Measurements from ENCODE around the gene VSIG10. TPM values are rescaled to one million over a fixed set of nuclear protein-coding genes. Genes with fewer than 3 reads are reported as not detected.

VSIG10 gene
- total RNA-seq, 1 experiment from 2014 or later, result 97.4 TPM

GRCh38 chr12:118016424-118017264 is 87.2 kb downstream of the VSIG10 start, which contains the start of gene RFC5:
Gene RFC5, plus strand, starts transcription at chr12:118016703. Its CDS starts 125 bp downstream, at chr12:118016828.
- Histone ChIP-seq H4K8ac (replicated peaks; ENCODE audit: insufficient read length, low read depth, low read length) (no peak within 1 kb of the TSS), H4K5ac (ENCODE audit: insufficient read length, low read depth, low read length) (no peak within 1 kb of the TSS), H3K4me2 (ENCODE audit: insufficient read depth, insufficient read length, low read length) (peak within 1 kb of the TSS; percentile 88), H3K27me3 (ENCODE audit: insufficient read depth, low read length) (no peaks in the 10 kb centered on the region), H3K23ac (ENCODE audit: insufficient read length, low read depth, low read length) (no peak within 1 kb of the TSS), H3K79me1 (ENCODE audit: insufficient read depth, low read depth, low read length, poor library complexity, severe bottlenecking) (peaks cover 8% of the 10 kb centered on the region), H3K4ac (ENCODE audit: low read depth, low read length) (no peak within 1 kb of the TSS), H3K4me1 (ENCODE audit: insufficient read depth, low read length) (no peaks in the 10 kb centered on the region), H3K14ac (ENCODE audit: insufficient read depth, low read length) (peak within 1 kb of the TSS; percentile 90), H2BK5ac (ENCODE audit: insufficient read length, low read length) (no peak within 1 kb of the TSS), H3K79me2 (ENCODE audit: insufficient read depth, low read length) (0 out of 2 replicates have a peak, but pooled peaks cover 2% of the 10 kb centered on the region), H3T11ph (ENCODE audit: low read length) (no peak within 1 kb of the TSS), H3K18ac (ENCODE audit: insufficient read length, low read depth, low read length) (peak within 1 kb of the TSS; percentile 90), H3K9ac (ENCODE audit: extremely low read depth, insufficient read length, low read length) (peak within 1 kb of the TSS; percentile 92), H2BK120ac (ENCODE audit: low read depth, low read length, poor library complexity, severe bottlenecking) (no peak within 1 kb of the TSS), H3K9me3 (ENCODE audit: control insufficient read depth, low read depth, low read length) (no peaks in the 10 kb centered on the region), H4K91ac (ENCODE audit: insufficient read length, low read depth, low read length) (no peak within 1 kb of the TSS), H2BK12ac (ENCODE audit: insufficient read length, low read depth, low read length) (no peak within 1 kb of the TSS), H2AFZ (ENCODE audit: low read length) (peak within 1 kb of the TSS; percentile 11), H3K56ac (ENCODE audit: insufficient read length, low read depth, low read length) (no peak within 1 kb of the TSS), H4K20me1 (ENCODE audit: control insufficient read depth, insufficient read depth, insufficient read length) (no peaks in the 10 kb centered on the region), H2BK20ac (ENCODE audit: low read depth, low read length, poor library complexity, severe bottlenecking) (no peak within 1 kb of the TSS), H3K27ac (ENCODE audit: insufficient read length, low read depth, low read length) (no peak within 1 kb of the TSS), H2AK5ac (ENCODE audit: insufficient read length, low read length) (no peak within 1 kb of the TSS), H2BK15ac (ENCODE audit: low read depth, low read length) (no peak within 1 kb of the TSS), H3K23me2 (ENCODE audit: insufficient read length, low read depth, low read length, poor library complexity, severe bottlenecking) (no peaks in the 10 kb centered on the region)
- Mint-ChIP-seq H3K27me3 (ENCODE audit: low read depth) (no peaks in the 10 kb centered on the region; the same call in none of the 2 replicates), H3K36me3 (ENCODE audit: insufficient read depth in 1 of 3, low read depth in 3 of 3) (peaks cover 20 to 35% (median 33%) of the 10 kb centered on the region in 3 experiments; a peak in 6 of 7 replicates), H3K27ac (peak within 1 kb of the TSS in 2 of 3 experiments; percentile 76 to 99; a peak in 4 of 7 replicates), H3K9me3 (peaks cover 0 to 3% of the 10 kb centered on the region in 2 experiments; a peak in 2 of 5 replicates), H3K4me3 (peak within 1 kb of the TSS; percentile 80 to 86), H3K4me1 (peaks cover 5 to 14% of the 10 kb centered on the region in 2 experiments)
- WGBS (ENCODE audit: extremely low coverage, insufficient read length, low lambda C conversion rate), result no CpG with 5 or more reads among the region's 61 CpGs
- no peak for TF ChIP-seq CTCF (conservative IDR thresholded peaks at IDR 0.05)
- peak; percentile 100 for DNase-seq

Data from H9 (cell line).